ENCODE results near the gene HDAC9.

- no peak for TF ChIP-seq TCF7L2 (IDR thresholded peaks at IDR 0.05; ENCODE audit: borderline replicate concordance, low read depth, low read length)
- TF ChIP-seq GLI4 (tag by site-specific recombination; IDR thresholded peaks at IDR 0.05) = no peak
- no peak for TF ChIP-seq YY1 (tag by site-specific recombination; IDR thresholded peaks at IDR 0.05)
- no peak for TF ChIP-seq ZNF404 (tag by site-specific recombination; IDR thresholded peaks at IDR 0.05)
- no peak for TF ChIP-seq ZNF670 (tag by site-specific recombination; IDR thresholded peaks at IDR 0.05; ENCODE audit: low read depth)
- no peak for TF ChIP-seq ZNF175 (tag by site-specific recombination; IDR thresholded peaks at IDR 0.05)
- TF ChIP-seq SP2 (tag by site-specific recombination; IDR thresholded peaks at IDR 0.05) = no peak
- no peak for TF ChIP-seq SETDB1 (IDR thresholded peaks at IDR 0.05; ENCODE audit: insufficient read length, low read length)
- no peak for TF ChIP-seq ZNF580 (tag by site-specific recombination; IDR thresholded peaks at IDR 0.05)
- TF ChIP-seq, protein P1, sequence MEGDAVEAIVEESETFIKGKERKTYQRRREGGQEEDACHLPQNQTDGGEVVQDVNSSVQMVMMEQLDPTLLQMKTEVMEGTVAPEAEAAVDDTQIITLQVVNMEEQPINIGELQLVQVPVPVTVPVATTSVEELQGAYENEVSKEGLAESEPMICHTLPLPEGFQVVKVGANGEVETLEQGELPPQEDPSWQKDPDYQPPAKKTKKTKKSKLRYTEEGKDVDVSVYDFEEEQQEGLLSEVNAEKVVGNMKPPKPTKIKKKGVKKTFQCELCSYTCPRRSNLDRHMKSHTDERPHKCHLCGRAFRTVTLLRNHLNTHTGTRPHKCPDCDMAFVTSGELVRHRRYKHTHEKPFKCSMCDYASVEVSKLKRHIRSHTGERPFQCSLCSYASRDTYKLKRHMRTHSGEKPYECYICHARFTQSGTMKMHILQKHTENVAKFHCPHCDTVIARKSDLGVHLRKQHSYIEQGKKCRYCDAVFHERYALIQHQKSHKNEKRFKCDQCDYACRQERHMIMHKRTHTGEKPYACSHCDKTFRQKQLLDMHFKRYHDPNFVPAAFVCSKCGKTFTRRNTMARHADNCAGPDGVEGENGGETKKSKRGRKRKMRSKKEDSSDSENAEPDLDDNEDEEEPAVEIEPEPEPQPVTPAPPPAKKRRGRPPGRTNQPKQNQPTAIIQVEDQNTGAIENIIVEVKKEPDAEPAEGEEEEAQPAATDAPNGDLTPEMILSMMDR (tag by site-specific recombination; IDR thresholded peaks at IDR 0.05) = no peak
- no peak for TF ChIP-seq ZEB2 (tag by site-specific recombination; IDR thresholded peaks at IDR 0.05)
- TF ChIP-seq ZNF274 (IDR thresholded peaks at IDR 0.05; ENCODE audit: low read length) = no peak
- no peak for TF ChIP-seq ZNF274 (tag by site-specific recombination; IDR thresholded peaks at IDR 0.05; ENCODE audit: borderline replicate concordance)
Measured at GRCh38 chr7:18550574-18550973, 55.0 kb downstream of the HDAC9 start.
